ENCODE measurements around the gene SH2D2A.

GRCh38 chr1:156865258-156865657, 48.6 kb upstream of the SH2D2A start:
- TF ChIP-seq CTCF (IDR thresholded peaks at IDR 0.05; ENCODE audit: extremely low read depth in 1 of 2, insufficient read depth in 1 of 2, low read depth in 1 of 2, low read length in 2 of 2) (no peak), POLR2A (IDR thresholded peaks at IDR 0.05; ENCODE audit: low read depth, low read length) (no peak), POLR2AphosphoS5 (IDR thresholded peaks at IDR 0.05; ENCODE audit: insufficient read depth, low read depth, low read length) (no peak), EZH2 (IDR thresholded peaks at IDR 0.05; ENCODE audit: borderline replicate concordance, low read depth, low read length, severe bottlenecking) (no peak), FOS (IDR thresholded peaks at IDR 0.05; ENCODE audit: borderline replicate concordance, insufficient read depth, low read length) (no peak)

All from endothelial cell of umbilical vein (primary cell).